K562 treated with DMSO at 1 percent for 12 hours (cell line): ENCODE measurements around the gene PLEKHA4. TPM values are rescaled to one million over a fixed set of nuclear protein-coding genes. Genes with fewer than 3 reads are reported as not detected.

Source experiments
- total RNA-seq: library from RNA; unstranded; fragments of 300-600 nt; gene quantifications from 2 replicates; pipeline ENCODE4 v1.2.3, GENCODE V29; 2022; ENCODE audit not compliant: insufficient read depth

Gene PLEKHA4
- total RNA-seq, result 29.6 and 35.9 TPM in 2 replicates

GRCh38 chr19:48868114-48868886 is at the start of gene PLEKHA4:
Gene PLEKHA4 (minus strand): TSS chr19:48868617. CDS start chr19:48867620, 997 bp downstream.

GRCh38 chr19:48899781-48900476 is 31.5 kb upstream of the PLEKHA4 start, which contains the start of gene NUCB1:
Gene NUCB1 (plus strand): TSS chr19:48900312. CDS start chr19:48900797, 485 bp downstream.

GRCh38 chr19:48872182-48872883 is 3.9 kb upstream of the PLEKHA4 start, which contains the start of gene PPP1R15A:
Gene PPP1R15A (plus strand): TSS chr19:48872421. CDS start chr19:48873234, 813 bp downstream.

GRCh38 chr19:48836089-48837017 is 32.1 kb downstream of the PLEKHA4 start, which contains the start of gene HSD17B14:
Gene HSD17B14 (minus strand): TSS chr19:48836491. CDS start chr19:48836411, 80 bp downstream.

Other genes starting within 250 kb of the PLEKHA4 start
- 5,080 and 6,810 TPM in 2 replicates for gene RPL18, start 249.4 kb downstream of the PLEKHA4 start, total RNA-seq
- 7.6 and 8.2 TPM in 2 replicates for gene SPHK2, start 249.1 kb downstream of the PLEKHA4 start, total RNA-seq
- gene DBP, start 231.2 kb downstream of the PLEKHA4 start, total RNA-seq, result 17.4 and 19.1 TPM in 2 replicates
- gene CA11, start 222.4 kb downstream of the PLEKHA4 start, total RNA-seq, result 14.8 and 24.9 TPM in 2 replicates
- 0.96 and 0.98 TPM in 2 replicates for gene NTN5, start 195.6 kb downstream of the PLEKHA4 start, total RNA-seq
- gene FUT2, start 172.6 kb downstream of the PLEKHA4 start, total RNA-seq, result 0.23 TPM in 1 of 2 replicates, not detected in the other
- gene MAMSTR, start 148.9 kb downstream of the PLEKHA4 start, total RNA-seq, result 0.63 and 0.79 TPM in 2 replicates
- 8.6 and 9.0 TPM in 2 replicates for gene RASIP1, start 128.0 kb downstream of the PLEKHA4 start, total RNA-seq
- 0.42 and 0.94 TPM in 2 replicates for gene IZUMO1, start 121.7 kb downstream of the PLEKHA4 start, total RNA-seq
- 3.7 and 11.7 TPM in 2 replicates for gene FUT1, start 116.0 kb downstream of the PLEKHA4 start, total RNA-seq
- not detected in 2 replicates for gene FGF21, start 113.1 kb downstream of the PLEKHA4 start, total RNA-seq
- gene BCAT2, start 57.6 kb downstream of the PLEKHA4 start, total RNA-seq, result 67.2 and 83.7 TPM in 2 replicates
- 0.88 and 0.99 TPM in 2 replicates for gene HSD17B14, start 32.1 kb downstream of the PLEKHA4 start, total RNA-seq
- 73.5 and 96.0 TPM in 2 replicates for gene PPP1R15A, start 3.8 kb upstream of the PLEKHA4 start, total RNA-seq
- gene TULP2, start 30.1 kb upstream of the PLEKHA4 start, total RNA-seq, result 0.88 and 1.4 TPM in 2 replicates
- gene NUCB1, start 31.7 kb upstream of the PLEKHA4 start, total RNA-seq, result 224 and 349 TPM in 2 replicates
- gene DHDH, start 65.1 kb upstream of the PLEKHA4 start, total RNA-seq, result 2.6 and 3.0 TPM in 2 replicates
- gene BAX, start 86.3 kb upstream of the PLEKHA4 start, total RNA-seq, result 81.3 and 96.0 TPM in 2 replicates
- 6,477 and 6,803 TPM in 2 replicates for gene FTL, start 96.7 kb upstream of the PLEKHA4 start, total RNA-seq
- 12.2 and 21.6 TPM in 2 replicates for gene GYS1, start 124.7 kb upstream of the PLEKHA4 start, total RNA-seq
- 160 and 193 TPM in 2 replicates for gene RUVBL2, start 125.3 kb upstream of the PLEKHA4 start, total RNA-seq
- not detected in 2 replicates for gene LHB, start 148.5 kb upstream of the PLEKHA4 start, total RNA-seq
- gene CGB3, start 155.7 kb upstream of the PLEKHA4 start, total RNA-seq, result not detected in 2 replicates
- gene CGB2, start 163.3 kb upstream of the PLEKHA4 start, total RNA-seq, result not detected in 2 replicates
- not detected in 2 replicates for gene CGB1, start 168.3 kb upstream of the PLEKHA4 start, total RNA-seq
- not detected in 2 replicates for gene CGB5, start 175.2 kb upstream of the PLEKHA4 start, total RNA-seq
- gene CGB8, start 180.5 kb upstream of the PLEKHA4 start, total RNA-seq, result not detected in 2 replicates
- not detected in 2 replicates for gene CGB7, start 189.1 kb upstream of the PLEKHA4 start, total RNA-seq
- gene NTF4, start 196.2 kb upstream of the PLEKHA4 start, total RNA-seq, result not detected in 2 replicates
- 0.21 TPM in 1 of 2 replicates, not detected in the other for gene KCNA7, start 204.1 kb upstream of the PLEKHA4 start, total RNA-seq
- gene SNRNP70, start 216.8 kb upstream of the PLEKHA4 start, total RNA-seq, result 156 and 215 TPM in 2 replicates
- gene LIN7B, start 245.8 kb upstream of the PLEKHA4 start, total RNA-seq, result 15.3 and 16.5 TPM in 2 replicates